ENCODE results near the gene MNX1. TPM values are rescaled to one million over a fixed set of nuclear protein-coding genes. Genes with fewer than 3 reads are reported as not detected.

The MNX1 gene
- total RNA-seq, 4 donors from 2014 or later: 0.28 TPM; not detected in 3

DNA sequence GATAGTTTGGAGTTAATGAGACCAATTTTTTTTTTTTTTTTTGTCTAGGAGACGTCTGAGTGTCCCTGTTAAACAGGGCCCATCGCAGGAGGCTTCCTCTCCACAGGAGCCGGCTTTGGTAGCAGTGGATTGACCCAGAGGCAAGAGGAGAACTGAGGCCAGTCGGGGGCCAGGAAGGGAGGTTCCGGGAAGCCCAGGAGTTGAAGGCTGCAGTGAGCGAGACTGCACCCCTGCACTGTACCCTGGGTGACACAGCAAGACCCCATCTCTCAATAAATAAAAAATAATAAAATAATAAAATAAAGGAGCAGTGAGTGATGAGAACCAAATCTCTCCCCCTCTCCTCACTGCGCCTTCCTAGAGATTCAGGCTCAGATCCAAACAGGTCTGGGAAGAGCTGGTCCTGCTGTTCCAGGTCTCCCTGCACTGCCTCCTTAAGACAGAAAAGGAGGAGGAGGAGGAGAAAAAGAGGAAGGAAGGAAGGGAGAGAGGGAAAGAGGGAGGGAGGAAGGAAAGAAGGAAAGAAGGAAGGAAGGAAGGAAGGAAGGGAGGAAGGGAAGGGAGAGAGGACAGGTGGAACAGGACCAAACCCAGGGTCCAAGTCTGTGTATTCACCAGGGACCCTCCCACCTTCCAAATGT is 3.5 kb downstream of the MNX1 start:
- Histone ChIP-seq H3K27me3 (peaks cover 32 to 63% of the 10 kb centered on the region in 2 donors), H3K4me1 (peaks cover 0 to 27% of the 10 kb centered on the region in 2 donors), H3K4me3 (no peak overlapping the region), H3K9me3 (no peaks in the 10 kb centered on the region), H3K27ac (no peak overlapping the region), H3K36me3 (no peaks in the 10 kb centered on the region)
- no peak for DNase-seq
- TF ChIP-seq, protein P1, sequence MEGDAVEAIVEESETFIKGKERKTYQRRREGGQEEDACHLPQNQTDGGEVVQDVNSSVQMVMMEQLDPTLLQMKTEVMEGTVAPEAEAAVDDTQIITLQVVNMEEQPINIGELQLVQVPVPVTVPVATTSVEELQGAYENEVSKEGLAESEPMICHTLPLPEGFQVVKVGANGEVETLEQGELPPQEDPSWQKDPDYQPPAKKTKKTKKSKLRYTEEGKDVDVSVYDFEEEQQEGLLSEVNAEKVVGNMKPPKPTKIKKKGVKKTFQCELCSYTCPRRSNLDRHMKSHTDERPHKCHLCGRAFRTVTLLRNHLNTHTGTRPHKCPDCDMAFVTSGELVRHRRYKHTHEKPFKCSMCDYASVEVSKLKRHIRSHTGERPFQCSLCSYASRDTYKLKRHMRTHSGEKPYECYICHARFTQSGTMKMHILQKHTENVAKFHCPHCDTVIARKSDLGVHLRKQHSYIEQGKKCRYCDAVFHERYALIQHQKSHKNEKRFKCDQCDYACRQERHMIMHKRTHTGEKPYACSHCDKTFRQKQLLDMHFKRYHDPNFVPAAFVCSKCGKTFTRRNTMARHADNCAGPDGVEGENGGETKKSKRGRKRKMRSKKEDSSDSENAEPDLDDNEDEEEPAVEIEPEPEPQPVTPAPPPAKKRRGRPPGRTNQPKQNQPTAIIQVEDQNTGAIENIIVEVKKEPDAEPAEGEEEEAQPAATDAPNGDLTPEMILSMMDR (IDR thresholded peaks at IDR 0.05): no peak
- TF ChIP-seq POLR2A (IDR thresholded peaks at IDR 0.05): no peak
- intact Hi-C loops (cut with DNase I; ENCODE audit: low total_unique reads): no loop called here

DNA sequence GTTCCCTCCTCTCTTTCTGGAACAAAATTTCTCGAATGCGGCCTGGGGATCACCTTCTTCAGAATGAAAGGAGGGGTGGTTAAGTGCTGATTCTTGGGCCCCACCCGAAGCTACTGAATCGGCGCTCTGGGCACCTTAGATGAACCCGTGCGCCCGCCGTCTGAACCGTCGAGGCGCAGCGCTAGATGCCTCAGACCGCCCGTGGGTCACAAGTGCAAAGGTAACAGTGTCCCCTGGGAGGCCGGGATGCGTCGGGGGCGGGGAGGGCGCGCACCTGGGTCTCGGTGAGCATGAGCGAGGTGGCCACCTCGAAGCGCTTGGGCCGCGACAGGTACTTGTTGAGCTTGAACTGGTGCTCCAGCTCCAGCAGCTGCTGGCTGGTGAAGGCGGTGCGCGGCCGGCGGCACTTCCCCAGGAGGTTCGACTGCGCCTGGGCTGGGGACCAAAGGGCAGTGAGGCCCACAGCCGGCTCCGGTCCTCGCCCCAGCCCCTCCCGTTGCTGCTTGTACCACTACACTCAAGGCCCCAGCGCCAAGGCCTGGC is 4.2 kb downstream of the MNX1 start:
- Histone ChIP-seq H3K36me3 (no peaks in the 10 kb centered on the region), H3K4me3 (no peak overlapping the region), H3K27ac (no peak overlapping the region), H3K4me1 (peaks cover 0 to 25% of the 10 kb centered on the region in 2 donors), H3K27me3 (peaks cover 34 to 63% of the 10 kb centered on the region in 2 donors), H3K9me3 (no peaks in the 10 kb centered on the region)
- no peak for TF ChIP-seq POLR2A (IDR thresholded peaks at IDR 0.05)
- TF ChIP-seq, protein P1 (IDR thresholded peaks at IDR 0.05): no peak
- intact Hi-C loops (cut with DNase I; ENCODE audit: low total_unique reads): no loop called here
- DNase-seq: no peak

DNA sequence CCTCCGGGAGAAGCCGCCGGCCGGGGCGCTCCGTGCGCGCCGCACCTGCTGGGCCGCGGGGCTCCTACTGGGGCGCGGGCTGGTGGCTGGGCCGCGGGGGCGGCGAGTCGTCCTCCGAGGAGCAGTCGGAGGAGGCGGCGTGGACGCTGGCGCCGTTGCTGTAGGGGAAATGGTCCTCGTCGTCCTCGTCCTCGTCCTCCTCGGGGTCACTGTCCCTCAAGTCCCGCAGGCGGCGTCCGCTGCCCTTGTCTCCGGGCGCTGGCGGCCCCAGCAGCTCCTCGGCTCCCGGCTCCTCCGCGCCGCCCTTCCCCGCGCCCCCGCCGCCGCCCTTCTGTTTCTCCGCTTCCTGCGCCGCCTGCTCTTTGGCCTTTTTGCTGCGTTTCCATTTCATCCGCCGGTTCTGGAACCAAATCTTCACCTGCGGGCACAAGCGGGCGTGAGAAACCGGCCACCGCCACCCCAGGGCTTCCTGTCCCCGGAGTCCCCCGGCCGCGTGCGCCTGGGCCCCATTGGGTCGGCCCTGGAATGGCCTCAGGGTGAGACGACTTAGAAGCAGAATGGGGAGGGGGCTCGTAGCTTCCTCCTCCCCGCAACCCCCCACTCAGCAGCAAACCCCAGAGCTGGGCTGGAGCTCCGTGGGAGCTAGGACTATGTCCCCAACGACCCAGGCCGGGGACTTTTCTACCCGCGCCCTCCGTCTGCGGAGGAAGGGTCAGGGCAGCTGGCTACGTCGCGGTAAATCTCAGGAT is 4.8 kb downstream of the MNX1 start:
- H3K27ac ChIP-seq: no peak overlapping the region
- H3K36me3 ChIP-seq: no peaks in the 10 kb centered on the region
- peaks cover under 1 to 18% of the 10 kb centered on the region in 2 donors for H3K4me1 ChIP-seq
- intact Hi-C loops (cut with DNase I; ENCODE audit: low total_unique reads): no loop called here
- TF ChIP-seq, protein P1 (IDR thresholded peaks at IDR 0.05): no peak
- TF ChIP-seq POLR2A (IDR thresholded peaks at IDR 0.05): no peak
- no peaks in the 10 kb centered on the region for H3K9me3 ChIP-seq
- no peak overlapping the region for H3K4me3 ChIP-seq
- DNase-seq: no peak
- peaks cover 34 to 65% of the 10 kb centered on the region in 2 donors for H3K27me3 ChIP-seq

DNA sequence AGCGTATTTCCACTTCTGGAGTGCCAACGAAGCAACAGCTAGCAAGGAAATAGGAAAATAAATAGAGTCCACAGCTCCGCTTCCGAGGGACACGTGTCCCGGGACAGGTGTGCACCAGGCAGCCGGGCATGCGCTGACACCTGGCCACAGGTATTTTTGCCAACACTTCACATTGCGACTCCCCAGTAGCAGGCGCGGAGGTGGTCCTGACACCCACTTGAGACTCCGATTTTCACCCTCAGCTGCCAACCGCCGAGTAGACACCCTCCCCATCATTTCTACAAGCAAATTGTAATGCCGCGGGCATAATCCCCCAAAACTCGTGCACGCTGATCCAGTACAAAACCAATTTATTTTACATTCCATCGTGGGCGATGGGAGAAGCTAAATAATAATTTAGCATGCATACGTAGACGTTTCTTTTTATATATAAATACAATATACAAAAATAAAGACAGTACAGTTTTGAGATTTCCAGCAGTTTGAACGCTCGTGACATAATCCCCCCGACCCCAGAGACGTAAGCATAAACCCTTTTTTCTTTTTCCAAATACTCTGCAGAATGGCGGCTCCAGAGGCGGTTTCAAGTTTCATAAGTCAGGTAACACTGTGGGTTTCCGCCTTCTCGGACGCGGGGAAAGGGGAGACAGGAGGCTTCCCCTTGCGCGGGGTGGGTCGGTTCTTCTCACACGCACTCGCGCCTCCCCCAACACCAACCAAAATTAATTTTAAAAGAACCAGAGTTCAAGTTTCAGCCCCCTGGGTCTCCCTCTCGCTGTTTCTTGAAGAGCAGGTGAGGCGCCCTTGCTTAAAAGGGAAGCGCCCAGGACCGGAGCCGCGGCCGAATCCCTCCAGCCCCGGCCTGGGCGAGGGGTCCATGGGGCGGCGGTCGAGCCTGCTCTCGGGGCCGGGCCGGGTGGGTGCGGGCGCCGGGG is 5.7 kb downstream of the MNX1 start:
- intact Hi-C loops (cut with DNase I; ENCODE audit: low total_unique reads): no loop called here
- peaks cover 42 to 68% of the 10 kb centered on the region in 2 donors for H3K27me3 ChIP-seq
- H3K4me1 ChIP-seq: peaks cover 4 to 20% of the 10 kb centered on the region in 2 donors
- TF ChIP-seq, protein P1 (IDR thresholded peaks at IDR 0.05): no peak
- no peak for TF ChIP-seq POLR2A (IDR thresholded peaks at IDR 0.05)
- H3K4me3 ChIP-seq: no peak overlapping the region
- no peaks in the 10 kb centered on the region for H3K9me3 ChIP-seq
- DNase-seq: no peak
- no peaks in the 10 kb centered on the region for H3K36me3 ChIP-seq
- no peak overlapping the region for H3K27ac ChIP-seq

All from uterus (tissue), 4 donors.